Vagina (tissue), 2 donors: ENCODE measurements around the gene FANCC.

ENCODE experiments used
- POLR2A ChIP-seq, 2 donors: fragments of 450-650 bp; IDR thresholded peaks; one replicate each; pipeline ENCODE4 v1.6.1; 2017; ENCODE audit warnings: antibody characterized with exemption in 2 of 2, mild to moderate bottlenecking in 2 of 2, moderate library complexity in 2 of 2
- POLR2AphosphoS5 ChIP-seq, 2 donors: sonication (generic); formaldehyde crosslinking; IDR thresholded peaks; one replicate each; pipeline ENCODE4 v1.9.0; 2017; ENCODE audit warnings: antibody characterized with exemption in 2 of 2, mild to moderate bottlenecking in 2 of 2, low read depth in 1 of 2; ENCODE audit not compliant: insufficient read depth in 1 of 2
- TF ChIP-seq, protein P1 (sequence below), 3 experiments: fragments of 450-650 bp in 2 of 3; fragments of 200-600 bp in 1 of 3; sonication (generic) in 1 of 3; IDR thresholded peaks; one replicate each; pipeline ENCODE4 v1.5.1; 2017 to 2019; ENCODE audit warnings: antibody characterized with exemption in 3 of 3, mild to moderate bottlenecking in 2 of 3, moderate library complexity in 2 of 3

DNA sequence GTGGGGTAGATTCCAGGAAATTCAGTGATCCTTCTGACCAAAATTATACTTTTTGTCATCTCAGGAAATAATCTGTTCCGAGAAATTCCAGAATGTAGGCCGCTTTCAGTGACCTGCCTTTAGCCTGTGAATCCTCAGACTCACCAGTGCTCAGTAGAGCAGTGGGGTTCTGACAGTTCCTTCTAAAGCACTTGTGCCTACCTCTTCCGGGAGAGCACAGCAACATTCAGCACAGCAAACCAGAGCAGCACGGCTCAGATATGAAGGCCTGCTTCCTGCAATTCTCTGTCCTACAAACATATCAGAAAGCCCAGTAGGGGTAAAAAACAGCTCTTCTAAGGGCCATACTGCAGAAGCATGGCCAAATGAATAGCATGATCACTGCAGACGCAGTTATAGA lies 15.0 kb downstream of the FANCC start:
- no peak for TF ChIP-seq POLR2AphosphoS5 (IDR thresholded peaks at IDR 0.05; ENCODE audit: insufficient read depth in 1 of 2, low read depth in 1 of 2)
- TF ChIP-seq, protein P1, sequence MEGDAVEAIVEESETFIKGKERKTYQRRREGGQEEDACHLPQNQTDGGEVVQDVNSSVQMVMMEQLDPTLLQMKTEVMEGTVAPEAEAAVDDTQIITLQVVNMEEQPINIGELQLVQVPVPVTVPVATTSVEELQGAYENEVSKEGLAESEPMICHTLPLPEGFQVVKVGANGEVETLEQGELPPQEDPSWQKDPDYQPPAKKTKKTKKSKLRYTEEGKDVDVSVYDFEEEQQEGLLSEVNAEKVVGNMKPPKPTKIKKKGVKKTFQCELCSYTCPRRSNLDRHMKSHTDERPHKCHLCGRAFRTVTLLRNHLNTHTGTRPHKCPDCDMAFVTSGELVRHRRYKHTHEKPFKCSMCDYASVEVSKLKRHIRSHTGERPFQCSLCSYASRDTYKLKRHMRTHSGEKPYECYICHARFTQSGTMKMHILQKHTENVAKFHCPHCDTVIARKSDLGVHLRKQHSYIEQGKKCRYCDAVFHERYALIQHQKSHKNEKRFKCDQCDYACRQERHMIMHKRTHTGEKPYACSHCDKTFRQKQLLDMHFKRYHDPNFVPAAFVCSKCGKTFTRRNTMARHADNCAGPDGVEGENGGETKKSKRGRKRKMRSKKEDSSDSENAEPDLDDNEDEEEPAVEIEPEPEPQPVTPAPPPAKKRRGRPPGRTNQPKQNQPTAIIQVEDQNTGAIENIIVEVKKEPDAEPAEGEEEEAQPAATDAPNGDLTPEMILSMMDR (IDR thresholded peaks at IDR 0.05), result no peak
- TF ChIP-seq POLR2A (IDR thresholded peaks at IDR 0.05), result no peak
